HEK293 (cell line): ENCODE data around the gene PPM1L.

ENCODE experiments used
- CTCF ChIP-seq: fragments of 450-650 bp; formaldehyde crosslinking; IDR thresholded peaks from 2 replicates; pipeline ENCODE4 v1.5.1; 2016; ENCODE audit warnings: missing biosample characterization, missing genetic modification characterization
- GLI4 ChIP-seq: fragments of 450-650 bp; formaldehyde crosslinking; IDR thresholded peaks from 2 replicates; pipeline ENCODE4 v1.5.1; 2016; ENCODE audit warnings: missing biosample characterization, missing genetic modification characterization
- HOXA7 ChIP-seq: sonication (generic); formaldehyde crosslinking; IDR thresholded peaks from 2 replicates; pipeline ENCODE4 v1.8.1; 2022; ENCODE audit warnings: missing genetic modification reagents, borderline replicate concordance
- YY1 ChIP-seq: fragments of 450-650 bp; formaldehyde crosslinking; IDR thresholded peaks from 2 replicates; pipeline ENCODE4 v1.5.1; 2018; ENCODE audit warnings: missing biosample characterization, missing genetic modification characterization
- ZNF302 ChIP-seq: fragments of 450-650 bp; formaldehyde crosslinking; IDR thresholded peaks from 2 replicates; pipeline ENCODE4 v1.5.1; 2016; ENCODE audit warnings: missing biosample characterization, missing genetic modification characterization, low read depth
- ZNF626 ChIP-seq: fragments of 450-650 bp; sonication (Bioruptor Pico); formaldehyde crosslinking; IDR thresholded peaks from 2 replicates; pipeline ENCODE4 v1.5.1; 2018; ENCODE audit warnings: missing biosample characterization, missing genetic modification characterization, inconsistent platforms
- TF ChIP-seq, protein P1 (sequence below): fragments of 450-650 bp; formaldehyde crosslinking; IDR thresholded peaks from 2 replicates; pipeline ENCODE4 v1.5.1; 2016; ENCODE audit warnings: missing biosample characterization, missing genetic modification characterization

DNA sequence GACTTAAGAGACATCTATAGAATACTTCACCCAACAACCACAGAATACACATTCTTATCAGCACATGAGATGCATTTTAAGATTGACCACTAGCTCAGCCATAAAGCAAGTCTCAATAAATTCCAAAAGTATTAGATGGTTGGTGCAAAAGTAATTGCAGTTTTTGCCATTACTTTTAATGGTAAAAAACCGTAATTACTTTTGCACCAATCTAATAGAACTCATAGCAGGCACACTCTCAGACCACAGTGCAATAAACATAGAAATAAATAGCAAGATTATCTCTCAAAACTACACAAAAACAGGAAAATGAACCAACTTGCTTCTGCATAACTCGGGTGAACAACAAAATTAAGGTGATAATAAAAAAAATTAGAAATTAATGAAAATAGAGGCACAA, 33.7 kb upstream of the PPM1L start:
- TF ChIP-seq HOXA7 (CRISPR knock-in tag): no peak
- no peak for TF ChIP-seq ZNF626 (tag by site-specific recombination)
- TF ChIP-seq CTCF (tag by site-specific recombination): no peak
- TF ChIP-seq, protein P1, sequence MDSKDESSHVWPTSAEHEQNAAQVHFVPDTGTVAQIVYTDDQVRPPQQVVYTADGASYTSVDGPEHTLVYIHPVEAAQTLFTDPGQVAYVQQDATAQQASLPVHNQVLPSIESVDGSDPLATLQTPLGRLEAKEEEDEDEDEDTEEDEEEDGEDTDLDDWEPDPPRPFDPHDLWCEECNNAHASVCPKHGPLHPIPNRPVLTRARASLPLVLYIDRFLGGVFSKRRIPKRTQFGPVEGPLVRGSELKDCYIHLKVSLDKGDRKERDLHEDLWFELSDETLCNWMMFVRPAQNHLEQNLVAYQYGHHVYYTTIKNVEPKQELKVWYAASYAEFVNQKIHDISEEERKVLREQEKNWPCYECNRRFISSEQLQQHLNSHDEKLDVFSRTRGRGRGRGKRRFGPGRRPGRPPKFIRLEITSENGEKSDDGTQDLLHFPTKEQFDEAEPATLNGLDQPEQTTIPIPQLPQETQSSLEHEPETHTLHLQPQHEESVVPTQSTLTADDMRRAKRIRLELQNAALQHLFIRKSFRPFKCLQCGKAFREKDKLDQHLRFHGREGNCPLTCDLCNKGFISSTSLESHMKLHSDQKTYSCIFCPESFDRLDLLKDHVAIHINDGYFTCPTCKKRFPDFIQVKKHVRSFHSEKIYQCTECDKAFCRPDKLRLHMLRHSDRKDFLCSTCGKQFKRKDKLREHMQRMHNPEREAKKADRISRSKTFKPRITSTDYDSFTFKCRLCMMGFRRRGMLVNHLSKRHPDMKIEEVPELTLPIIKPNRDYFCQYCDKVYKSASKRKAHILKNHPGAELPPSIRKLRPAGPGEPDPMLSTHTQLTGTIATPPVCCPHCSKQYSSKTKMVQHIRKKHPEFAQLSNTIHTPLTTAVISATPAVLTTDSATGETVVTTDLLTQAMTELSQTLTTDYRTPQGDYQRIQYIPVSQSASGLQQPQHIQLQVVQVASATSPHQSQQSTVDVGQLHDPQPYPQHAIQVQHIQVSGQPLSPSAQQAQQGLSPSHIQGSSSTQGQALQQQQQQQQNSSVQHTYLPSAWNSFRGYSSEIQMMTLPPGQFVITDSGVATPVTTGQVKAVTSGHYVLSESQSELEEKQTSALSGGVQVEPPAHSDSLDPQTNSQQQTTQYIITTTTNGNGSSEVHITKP: no peak
- no peak for TF ChIP-seq GLI4
- TF ChIP-seq ZNF302 (tag by site-specific recombination): no peak
- no peak for TF ChIP-seq YY1
